ENCODE results near the gene B4GALNT2. TPM values are rescaled to one million over a fixed set of nuclear protein-coding genes. Genes with fewer than 3 reads are reported as not detected.
A peak's percentile ranks its signal among the peaks of the same experiment; 100 is the strongest.
"Not testable (repeated sequence)": the region's sequence is repeated elsewhere in the genome, so short reads cannot be mapped to it uniquely, and the experiment has no call there.

The B4GALNT2 gene
- total and polyA plus RNA-seq, 2 donors (not counting 1 experiment from before 2014, with no cell fraction given) = under 0.01 to 0.01 TPM

DNA sequence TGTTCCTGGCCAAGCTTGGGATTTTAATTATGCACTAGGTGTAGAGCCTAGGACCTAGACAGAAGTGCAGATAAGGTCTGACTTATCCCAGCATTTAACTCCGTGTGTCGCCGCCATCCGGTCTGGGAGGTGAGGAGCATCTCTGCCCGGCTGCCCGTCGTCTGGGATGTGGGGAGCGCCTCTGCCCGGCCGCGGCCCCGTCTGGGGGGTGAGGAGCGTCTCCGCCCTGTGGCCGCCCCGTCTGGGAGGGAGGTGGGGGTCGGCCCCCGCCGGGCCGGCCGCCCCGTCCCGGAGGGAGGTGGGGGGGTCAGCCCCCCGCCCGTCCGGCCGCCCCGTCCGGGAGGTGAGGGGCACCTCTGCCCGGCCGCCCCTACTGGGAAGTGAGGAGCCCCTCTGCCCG, 7.1 kb upstream of the B4GALNT2 start:
- H3K79me2 ChIP-seq (ENCODE audit: control insufficient read depth, insufficient read depth, low read length) = no peaks in the 10 kb centered on the region
- no peak overlapping the region for H3K27ac ChIP-seq (ENCODE audit: insufficient read depth, low read length)
- H3K4me1 ChIP-seq (ENCODE audit: control insufficient read depth, extremely low read depth, insufficient read depth, low read length) = no peaks in the 10 kb centered on the region
- no peaks in the 10 kb centered on the region for H4K20me1 ChIP-seq (ENCODE audit: control insufficient read depth, extremely low read depth, insufficient read depth, low read length)
- no peak overlapping the region for H3K4me3 ChIP-seq (replicated peaks in 1 of 4; ENCODE audit: control extremely low read depth in 1 of 4, insufficient read depth in 1 of 4, low read depth in 3 of 4, low read length in 4 of 4)
- no peak overlapping the region for H3K4me2 ChIP-seq (ENCODE audit: extremely low read depth, insufficient read depth, low read length)
- H3K36me3 ChIP-seq (ENCODE audit: control insufficient read depth, insufficient read depth, low read length) = no peaks in the 10 kb centered on the region
- no peaks in the 10 kb centered on the region for H3K9me3 ChIP-seq (ENCODE audit: control insufficient read depth, insufficient read depth, low read depth, low read length)
- H3K9ac ChIP-seq (ENCODE audit: insufficient read depth, low read length) = no peak overlapping the region
- H2AFZ ChIP-seq (ENCODE audit: low read length) = no peak overlapping the region
- no peak for DNase-seq (ENCODE audit: low read depth in 2 of 2)
- TF ChIP-seq, protein P1, sequence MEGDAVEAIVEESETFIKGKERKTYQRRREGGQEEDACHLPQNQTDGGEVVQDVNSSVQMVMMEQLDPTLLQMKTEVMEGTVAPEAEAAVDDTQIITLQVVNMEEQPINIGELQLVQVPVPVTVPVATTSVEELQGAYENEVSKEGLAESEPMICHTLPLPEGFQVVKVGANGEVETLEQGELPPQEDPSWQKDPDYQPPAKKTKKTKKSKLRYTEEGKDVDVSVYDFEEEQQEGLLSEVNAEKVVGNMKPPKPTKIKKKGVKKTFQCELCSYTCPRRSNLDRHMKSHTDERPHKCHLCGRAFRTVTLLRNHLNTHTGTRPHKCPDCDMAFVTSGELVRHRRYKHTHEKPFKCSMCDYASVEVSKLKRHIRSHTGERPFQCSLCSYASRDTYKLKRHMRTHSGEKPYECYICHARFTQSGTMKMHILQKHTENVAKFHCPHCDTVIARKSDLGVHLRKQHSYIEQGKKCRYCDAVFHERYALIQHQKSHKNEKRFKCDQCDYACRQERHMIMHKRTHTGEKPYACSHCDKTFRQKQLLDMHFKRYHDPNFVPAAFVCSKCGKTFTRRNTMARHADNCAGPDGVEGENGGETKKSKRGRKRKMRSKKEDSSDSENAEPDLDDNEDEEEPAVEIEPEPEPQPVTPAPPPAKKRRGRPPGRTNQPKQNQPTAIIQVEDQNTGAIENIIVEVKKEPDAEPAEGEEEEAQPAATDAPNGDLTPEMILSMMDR (conservative IDR thresholded peaks at IDR 0.05 in 1 of 2, IDR thresholded peaks at IDR 0.05 in 1 of 2; ENCODE audit: low read depth in 1 of 2, low read length in 2 of 2) = no peak
- no peak for TF ChIP-seq EZH2 (IDR thresholded peaks at IDR 0.05; ENCODE audit: low read length, missing control alignments)
- peaks cover 13% of the 10 kb centered on the region for H3K27me3 ChIP-seq (ENCODE audit: control insufficient read depth, insufficient read depth, low read length)

DNA sequence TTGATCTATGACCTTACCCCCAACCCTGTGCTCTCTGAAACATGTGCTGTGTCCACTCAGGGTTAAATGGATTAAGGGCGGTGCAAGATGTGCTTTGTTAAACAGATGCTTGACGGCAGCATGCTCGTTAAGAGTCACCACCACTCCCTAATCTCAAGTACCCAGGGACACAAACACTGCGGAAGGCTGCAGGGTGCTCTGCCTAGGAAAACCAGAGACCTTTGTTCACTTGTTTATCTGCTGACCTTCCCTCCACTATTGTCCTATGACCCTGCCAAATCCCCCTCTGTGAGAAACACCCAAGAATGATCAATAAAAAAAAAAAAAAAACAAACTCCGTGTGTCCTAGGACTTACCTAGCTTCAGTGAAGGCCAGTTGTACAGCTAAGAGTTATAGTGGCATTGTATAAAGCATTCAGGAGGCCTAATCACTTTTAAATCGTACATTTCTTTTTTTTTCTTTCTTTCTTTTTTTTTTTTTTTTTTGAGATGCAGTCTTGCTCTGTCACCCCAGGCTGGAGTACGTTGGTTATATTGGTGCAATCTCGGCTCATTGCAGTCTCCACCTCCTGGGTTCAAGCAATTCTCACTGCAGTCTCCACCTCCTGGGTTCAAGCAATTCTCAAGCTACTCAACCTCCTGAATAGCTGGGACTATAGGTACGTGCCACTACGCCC, 6.2 kb upstream of the B4GALNT2 start:
- not testable (repeated sequence) for H4K20me1 ChIP-seq (ENCODE audit: control insufficient read depth, extremely low read depth, insufficient read depth, low read length); H2AFZ ChIP-seq (ENCODE audit: low read length); DNase-seq (ENCODE audit: low read depth in 2 of 2); H3K27ac ChIP-seq (ENCODE audit: insufficient read depth, low read length); H3K4me2 ChIP-seq (ENCODE audit: extremely low read depth, insufficient read depth, low read length); H3K9me3 ChIP-seq (ENCODE audit: control insufficient read depth, insufficient read depth, low read depth, low read length); H3K9ac ChIP-seq (ENCODE audit: insufficient read depth, low read length); H3K27me3 ChIP-seq (ENCODE audit: control insufficient read depth, insufficient read depth, low read length); H3K79me2 ChIP-seq (ENCODE audit: control insufficient read depth, insufficient read depth, low read length); H3K4me3 ChIP-seq (replicated peaks in 1 of 4; ENCODE audit: control extremely low read depth in 1 of 4, insufficient read depth in 1 of 4, low read depth in 3 of 4, low read length in 4 of 4); H3K4me1 ChIP-seq (ENCODE audit: control insufficient read depth, extremely low read depth, insufficient read depth, low read length); H3K36me3 ChIP-seq (ENCODE audit: control insufficient read depth, insufficient read depth, low read length)

DNA sequence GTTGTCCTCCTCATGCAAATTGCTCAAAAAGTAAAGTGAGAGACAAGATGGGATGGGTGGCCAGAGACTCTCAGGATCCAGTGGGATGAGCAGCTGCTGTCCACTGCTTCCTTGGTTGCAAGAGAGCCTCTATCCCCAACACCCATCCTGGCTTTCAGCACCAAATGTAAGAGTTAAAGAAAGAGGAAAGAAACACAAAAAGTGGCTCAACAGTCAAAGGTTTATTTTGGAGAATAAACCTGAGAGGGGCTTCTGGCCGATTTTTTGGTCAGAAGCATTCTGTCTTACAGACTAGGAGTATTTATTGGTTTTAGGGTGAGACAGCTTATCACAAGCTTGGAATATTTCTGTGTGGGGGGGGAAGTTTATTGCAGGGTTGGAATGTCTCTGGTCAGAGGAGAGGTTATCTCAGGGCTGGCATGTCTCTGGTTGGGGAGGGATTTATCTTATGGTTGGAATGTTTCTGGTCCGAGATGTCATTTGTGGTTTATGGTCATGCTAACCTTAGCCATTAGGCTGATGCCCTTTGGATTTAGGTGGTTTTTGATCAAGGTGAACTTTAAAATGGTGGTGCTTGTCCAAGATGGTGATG, 3.1 kb upstream of the B4GALNT2 start:
- not testable (repeated sequence) for H3K4me2 ChIP-seq (ENCODE audit: extremely low read depth, insufficient read depth, low read length); H3K27ac ChIP-seq (ENCODE audit: insufficient read depth, low read length); H4K20me1 ChIP-seq (ENCODE audit: control insufficient read depth, extremely low read depth, insufficient read depth, low read length); DNase-seq (ENCODE audit: low read depth in 2 of 2); H3K4me1 ChIP-seq (ENCODE audit: control insufficient read depth, extremely low read depth, insufficient read depth, low read length); H2AFZ ChIP-seq (ENCODE audit: low read length); H3K4me3 ChIP-seq (replicated peaks in 1 of 4; ENCODE audit: control extremely low read depth in 1 of 4, insufficient read depth in 1 of 4, low read depth in 3 of 4, low read length in 4 of 4); H3K79me2 ChIP-seq (ENCODE audit: control insufficient read depth, insufficient read depth, low read length); H3K9ac ChIP-seq (ENCODE audit: insufficient read depth, low read length); H3K9me3 ChIP-seq (ENCODE audit: control insufficient read depth, insufficient read depth, low read depth, low read length); H3K36me3 ChIP-seq (ENCODE audit: control insufficient read depth, insufficient read depth, low read length)
- H3K27me3 ChIP-seq (ENCODE audit: control insufficient read depth, insufficient read depth, low read length) = peaks cover 19% of the 10 kb centered on the region

DNA sequence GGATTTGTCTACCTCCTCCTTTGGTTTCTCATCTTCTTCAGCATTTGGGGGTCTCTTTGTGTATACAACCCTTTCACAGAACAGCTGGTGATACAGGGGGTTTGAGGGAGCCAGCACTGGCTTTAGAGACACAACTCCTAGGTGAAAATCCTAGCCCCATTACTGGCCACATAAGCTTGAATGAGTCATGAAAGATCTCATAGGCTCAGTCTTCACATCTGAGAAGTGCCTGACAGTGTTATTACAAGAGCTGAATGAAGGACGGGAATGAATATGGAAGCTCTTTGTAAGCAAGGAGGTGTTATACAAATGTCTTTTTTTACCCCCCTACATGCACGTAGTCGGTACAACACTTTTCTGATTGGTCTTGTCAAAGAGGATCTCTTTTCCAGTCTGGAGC, 1.7 kb upstream of the B4GALNT2 start:
- H3K36me3 ChIP-seq (ENCODE audit: control insufficient read depth, insufficient read depth, low read length) = no peaks in the 10 kb centered on the region
- H3K4me2 ChIP-seq (ENCODE audit: extremely low read depth, insufficient read depth, low read length) = no peak overlapping the region
- H2AFZ ChIP-seq (ENCODE audit: low read length) = no peak overlapping the region
- H3K4me3 ChIP-seq (replicated peaks in 1 of 4; ENCODE audit: control extremely low read depth in 1 of 4, insufficient read depth in 1 of 4, low read depth in 3 of 4, low read length in 4 of 4) = no peak overlapping the region
- H3K4me1 ChIP-seq (ENCODE audit: control insufficient read depth, extremely low read depth, insufficient read depth, low read length) = no peaks in the 10 kb centered on the region
- H3K9me3 ChIP-seq (ENCODE audit: control insufficient read depth, insufficient read depth, low read depth, low read length) = no peaks in the 10 kb centered on the region
- H3K9ac ChIP-seq (ENCODE audit: insufficient read depth, low read length) = no peak overlapping the region
- peak in 1 of 2 donors; percentile 20 for DNase-seq (ENCODE audit: low read depth in 2 of 2)
- no peaks in the 10 kb centered on the region for H3K79me2 ChIP-seq (ENCODE audit: control insufficient read depth, insufficient read depth, low read length)
- no peak overlapping the region for H3K27ac ChIP-seq (ENCODE audit: insufficient read depth, low read length)
- TF ChIP-seq, protein P1 (conservative IDR thresholded peaks at IDR 0.05 in 1 of 2, IDR thresholded peaks at IDR 0.05 in 1 of 2; ENCODE audit: low read depth in 1 of 2, low read length in 2 of 2) = no peak
- no peak for TF ChIP-seq EZH2 (IDR thresholded peaks at IDR 0.05; ENCODE audit: low read length, missing control alignments)
- H4K20me1 ChIP-seq (ENCODE audit: control insufficient read depth, extremely low read depth, insufficient read depth, low read length) = no peaks in the 10 kb centered on the region
- H3K27me3 ChIP-seq (ENCODE audit: control insufficient read depth, insufficient read depth, low read length) = peaks cover 19% of the 10 kb centered on the region

Data from fibroblast of lung (primary cell).